ENCODE results near the gene ATP2C2.

ATP2C2 gene

DNA sequence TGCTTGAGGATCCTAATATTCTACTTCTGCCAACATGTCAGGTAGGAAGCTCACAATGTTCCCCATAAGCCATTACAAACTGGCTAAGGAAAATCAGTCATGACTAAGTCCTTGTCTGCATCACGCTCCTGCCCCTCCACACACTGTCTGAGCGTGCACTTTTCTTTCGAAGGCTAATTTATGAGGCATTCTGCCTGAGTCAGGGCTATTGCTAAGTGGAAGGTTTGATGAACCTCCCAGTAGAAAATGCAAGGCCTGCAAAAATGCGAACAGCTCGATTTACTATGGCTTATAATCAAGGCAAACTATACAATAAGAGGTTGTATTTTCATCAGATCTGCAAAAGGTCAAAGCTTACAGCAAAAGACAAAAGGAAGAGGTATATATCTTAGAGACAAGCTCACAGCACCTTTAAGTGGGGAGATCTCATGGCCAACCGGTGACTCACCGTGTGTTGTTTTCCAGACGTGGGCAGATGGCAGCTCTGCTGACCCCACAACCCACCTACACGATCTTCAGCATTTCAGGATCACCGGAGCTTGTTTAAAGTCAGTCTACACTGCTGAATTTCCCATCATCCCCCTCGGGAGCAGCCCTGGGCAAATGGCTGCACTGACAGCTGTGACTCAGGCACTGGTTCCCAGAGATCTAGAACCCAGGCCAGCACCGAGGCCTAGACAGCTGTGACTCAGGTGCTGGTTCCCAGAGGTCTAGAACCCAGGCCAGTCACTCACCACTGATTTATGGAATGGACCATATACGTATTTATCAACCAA lies 110.0 kb downstream of the ATP2C2 start:
- no peak for DNase-seq

DNA sequence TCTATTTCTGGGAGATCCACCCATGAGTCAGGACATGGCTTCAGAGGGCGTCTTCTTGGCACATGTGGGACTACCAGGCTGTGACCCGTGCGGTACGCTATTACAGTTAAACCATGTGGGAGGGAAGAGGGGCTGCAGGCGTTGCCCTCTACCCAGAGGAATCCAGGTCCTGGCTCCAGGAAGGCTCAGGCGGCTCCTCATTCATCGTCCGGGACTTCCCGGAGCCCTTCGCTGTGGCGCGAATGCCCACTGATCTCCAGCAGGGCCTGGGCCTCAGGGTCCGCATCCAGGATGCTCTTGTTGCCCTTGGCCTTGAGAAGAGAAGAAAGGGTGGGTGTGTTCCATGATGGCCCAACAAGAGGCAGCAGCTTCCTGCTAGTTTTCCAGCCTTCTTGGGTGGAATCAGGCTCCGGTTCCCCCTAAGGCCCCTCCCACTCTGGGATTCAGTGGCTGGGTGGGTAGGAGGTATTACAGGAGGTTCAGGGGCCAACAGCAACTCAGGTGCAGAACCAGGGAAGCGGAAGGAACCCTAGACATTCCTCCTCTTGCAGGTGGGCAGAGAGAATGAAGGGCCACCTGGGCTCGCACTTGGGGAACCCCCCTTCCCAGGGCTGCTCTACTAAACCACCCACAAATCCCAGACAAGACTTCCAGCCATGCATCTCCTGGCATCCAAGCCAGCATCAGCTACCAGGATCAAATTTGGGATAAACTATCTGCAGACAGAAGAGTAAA lies 111.5 kb downstream of the ATP2C2 start:
- DNase-seq: no peak

GRCh38 chr16:84481051-84481735 lies 112.9 kb downstream of the ATP2C2 start:
- no peak for DNase-seq

DNA sequence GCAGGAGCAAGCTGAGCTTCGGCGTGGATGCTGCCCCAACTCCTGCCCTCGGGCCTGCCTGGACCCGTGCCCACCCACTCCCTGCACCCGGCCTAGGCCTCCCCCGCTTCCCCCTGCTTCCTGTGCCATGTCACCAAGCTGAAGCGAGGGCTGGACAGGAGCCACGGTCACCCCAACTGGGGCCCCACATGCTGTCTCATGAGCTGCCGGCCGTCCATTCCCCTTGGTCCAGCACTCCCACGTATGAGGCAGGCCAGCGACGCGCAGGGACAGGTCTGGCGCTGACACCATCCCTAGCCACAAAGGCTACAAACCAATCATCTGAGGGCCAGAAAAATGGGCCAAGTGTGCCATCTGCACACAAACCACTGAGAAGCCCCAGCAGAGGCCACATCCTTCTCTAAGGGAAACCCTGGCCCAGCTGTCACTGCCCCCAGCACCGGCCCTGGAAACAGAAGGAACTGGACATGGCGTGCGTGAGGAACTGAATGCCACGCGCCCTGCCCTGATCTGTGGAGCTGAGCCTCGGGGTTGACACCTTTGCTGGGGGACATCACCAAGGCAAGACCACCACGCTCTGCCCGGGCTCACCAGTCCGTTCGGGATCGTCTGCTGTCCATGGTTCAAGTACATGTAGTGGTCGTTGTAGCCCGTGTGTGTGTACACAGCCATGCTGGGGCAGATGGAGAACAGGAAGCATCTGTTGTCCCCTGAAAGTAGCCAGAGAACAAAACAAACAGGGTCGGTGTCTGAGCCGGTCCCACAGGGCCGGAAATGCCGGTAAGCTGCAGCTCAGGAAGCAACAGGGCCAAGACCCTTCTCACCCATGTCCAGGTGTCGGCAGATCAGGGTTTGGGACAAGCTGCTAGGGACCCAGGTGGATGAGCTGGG lies 113.9 kb downstream of the ATP2C2 start:
- no peak for DNase-seq

- DNase-seq: no peak
Measured at GRCh38 chr16:84482951-84483881, 114.9 kb downstream of the ATP2C2 start.

DNA sequence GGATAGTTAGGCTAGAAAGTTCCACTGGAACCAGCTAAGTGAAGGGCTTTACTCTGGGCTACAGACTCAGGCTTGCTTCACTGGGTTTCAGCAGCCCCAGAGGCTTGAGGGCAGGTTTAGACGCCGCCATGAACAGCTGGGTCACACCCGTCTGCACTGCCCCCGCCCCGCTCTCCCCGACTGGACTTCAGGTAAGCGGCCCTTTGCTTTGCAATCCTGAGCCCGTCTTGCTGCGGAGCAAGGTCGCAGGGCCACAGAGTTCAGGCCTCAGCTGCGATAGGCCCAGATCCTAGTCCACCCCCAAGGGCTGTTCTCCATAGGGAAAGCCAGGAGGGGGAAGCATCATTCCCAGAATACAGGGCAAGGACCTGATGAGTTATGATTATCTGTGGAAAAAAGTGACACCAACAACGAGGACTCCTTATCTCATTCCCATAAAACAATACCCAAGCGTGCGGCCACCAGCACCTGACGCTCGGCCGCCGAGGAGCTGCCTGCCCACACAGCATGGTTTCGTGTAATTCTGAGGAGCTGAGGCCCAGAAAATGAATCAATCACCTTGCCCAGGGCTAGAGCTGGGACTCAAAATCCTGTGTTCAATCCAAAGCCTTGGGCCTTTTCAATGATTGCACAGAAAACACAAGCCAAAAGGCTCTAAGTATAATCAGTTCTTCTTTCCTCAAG lies 115.7 kb downstream of the ATP2C2 start:
- no peak for DNase-seq

DNA sequence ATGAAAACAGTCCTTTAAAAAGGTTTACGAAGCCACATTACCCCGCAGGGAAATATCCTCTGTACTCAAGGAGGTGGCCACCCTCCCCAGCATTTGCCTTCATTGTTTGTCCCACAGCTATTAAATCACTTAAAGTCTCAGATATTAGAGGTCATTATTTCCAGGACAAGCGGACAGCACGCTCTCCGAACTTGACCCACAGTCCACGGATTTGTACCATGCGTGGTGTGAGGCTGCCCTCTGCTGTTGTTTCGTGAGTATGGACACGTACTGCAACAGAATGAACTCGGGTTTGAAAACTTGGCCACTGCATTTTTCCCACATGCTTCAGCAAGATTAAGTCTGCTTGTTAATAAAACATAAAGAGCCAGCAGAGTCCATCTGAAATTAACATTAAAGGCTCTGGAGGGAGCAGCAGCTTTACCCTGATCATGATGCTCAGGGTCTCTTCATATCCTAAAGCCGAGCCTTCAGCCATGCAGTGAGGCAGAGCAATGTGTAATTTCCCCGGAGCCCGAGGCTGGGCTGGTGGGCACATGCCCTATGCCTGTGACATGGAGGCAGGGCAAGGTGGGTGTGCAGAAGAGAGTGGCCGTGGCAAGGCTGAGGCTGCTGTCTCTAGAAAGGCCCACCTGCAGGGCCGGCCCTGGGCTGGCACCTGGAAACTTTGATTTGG lies 116.4 kb downstream of the ATP2C2 start:
- DNase-seq: peak; percentile 41

GRCh38 chr16:84485255-84486010 lies 117.1 kb downstream of the ATP2C2 start:
- DNase-seq: no peak

DNA sequence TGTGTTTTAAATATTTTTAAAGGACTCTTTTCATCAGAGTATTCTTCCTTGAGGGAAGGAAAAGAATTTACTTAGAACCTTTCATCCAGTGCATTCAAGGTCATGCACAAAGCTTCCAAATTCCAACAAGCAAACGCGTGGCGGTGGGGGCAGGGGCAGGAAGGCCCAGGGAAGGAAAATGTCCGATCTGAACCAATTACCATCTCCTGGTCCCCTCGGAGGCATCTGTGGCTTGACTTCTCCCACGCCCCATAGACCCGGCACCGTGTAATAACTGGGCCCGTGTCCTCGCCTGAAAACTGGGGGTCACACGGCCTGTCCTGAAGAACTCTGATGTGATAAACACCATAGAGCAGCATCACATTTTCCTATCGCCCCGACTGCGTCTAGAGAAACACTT lies 117.8 kb downstream of the ATP2C2 start:
- no peak for DNase-seq

DNA sequence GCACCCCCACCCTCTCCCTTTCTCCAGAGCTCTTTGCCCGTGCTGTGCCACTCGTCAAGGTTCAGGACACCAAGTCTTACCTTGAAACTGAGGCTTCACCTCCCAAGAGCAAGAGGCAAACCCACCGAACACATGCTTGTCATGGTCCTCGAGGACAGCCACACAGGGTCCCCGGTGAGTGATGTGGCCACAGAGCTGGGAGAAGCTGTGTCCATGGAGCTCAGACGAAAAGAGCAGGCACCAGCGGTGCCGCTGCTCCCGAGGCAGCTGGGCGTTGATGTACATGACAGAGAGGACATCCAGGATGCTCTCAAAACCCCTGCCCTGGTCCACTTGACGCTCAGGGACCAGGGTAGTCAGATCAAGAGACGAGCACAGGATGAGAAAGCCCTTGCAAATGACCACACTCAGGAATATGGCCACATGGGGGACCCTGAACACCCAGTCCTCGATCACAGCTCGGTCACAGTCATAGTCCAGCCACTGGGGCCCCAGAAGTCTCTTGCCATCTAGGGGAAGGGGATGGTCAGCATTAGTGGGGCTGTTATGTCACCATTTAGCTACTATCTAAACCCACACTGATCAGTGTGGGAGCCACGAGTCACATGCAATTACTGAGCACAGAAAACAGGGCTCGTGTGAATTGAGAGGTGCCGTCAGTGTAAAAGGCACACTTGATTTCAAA lies 118.4 kb downstream of the ATP2C2 start:
- no peak for DNase-seq

- DNase-seq: no peak
Measured at GRCh38 chr16:84487358-84487757, 119.0 kb downstream of the ATP2C2 start.

- no peak for DNase-seq
Measured at GRCh38 chr16:84489131-84489530, 120.8 kb downstream of the ATP2C2 start.

- DNase-seq: no peak
Measured at GRCh38 chr16:84495506-84495905, 127.2 kb downstream of the ATP2C2 start.

DNA sequence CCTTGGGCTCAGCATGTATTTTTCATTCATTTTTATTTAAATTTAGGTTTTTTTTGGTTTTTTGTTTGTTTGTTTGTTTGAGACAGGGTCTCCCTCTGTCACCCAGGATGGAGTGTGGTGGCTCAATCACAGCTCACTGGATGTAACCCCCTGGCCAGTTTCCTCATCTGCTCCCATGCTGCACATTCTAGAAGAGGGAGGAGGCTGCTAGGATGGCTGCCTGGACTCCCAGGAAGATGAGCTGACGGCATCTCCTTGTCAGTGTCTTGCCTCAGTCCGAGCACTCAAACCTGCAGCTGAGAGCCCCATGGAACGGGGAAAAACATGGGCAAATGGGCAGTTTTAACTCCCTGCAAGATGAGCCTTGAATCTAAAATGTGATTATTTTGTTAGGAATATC lies 128.7 kb downstream of the ATP2C2 start:
- no peak for DNase-seq

DNA sequence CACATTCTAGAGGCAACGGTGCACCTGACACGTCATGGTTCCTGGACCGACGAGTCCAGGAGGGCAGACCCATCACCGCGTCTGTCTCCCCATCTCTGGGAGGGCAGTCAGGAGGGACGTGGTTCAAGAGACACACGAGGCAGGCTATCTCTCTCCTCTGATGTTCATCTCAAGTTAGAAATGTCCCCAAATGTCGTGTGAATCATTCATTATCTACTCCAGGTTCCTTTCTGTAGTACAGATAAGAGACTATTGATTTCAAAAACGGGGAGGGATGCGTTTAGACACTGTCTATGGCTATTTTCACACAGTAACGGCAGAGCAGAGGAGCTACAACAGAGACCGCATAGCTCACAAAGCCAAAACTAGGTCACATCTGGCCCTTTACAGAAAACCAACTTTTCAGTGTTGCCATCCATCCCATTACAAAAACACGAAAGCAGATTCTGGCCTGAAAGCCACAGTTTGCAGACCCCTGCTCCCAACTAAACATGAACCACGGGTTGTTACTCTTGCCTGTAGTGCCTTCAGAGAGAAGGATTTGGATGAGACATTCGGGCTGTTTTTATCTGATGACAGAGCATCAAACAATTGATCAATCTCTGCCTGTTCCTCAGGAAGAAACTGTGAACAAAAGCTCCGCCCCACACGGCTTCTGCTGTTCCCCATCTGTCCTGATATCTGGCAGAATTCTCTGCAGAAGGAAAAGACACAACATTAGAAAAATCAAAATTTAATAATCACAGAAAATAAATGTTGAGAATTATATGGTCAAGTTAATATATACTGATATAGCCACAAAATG lies 129.3 kb downstream of the ATP2C2 start:
- DNase-seq: no peak

GRCh38 chr16:84498223-84498610 lies 129.9 kb downstream of the ATP2C2 start:
- DNase-seq: no peak

DNA sequence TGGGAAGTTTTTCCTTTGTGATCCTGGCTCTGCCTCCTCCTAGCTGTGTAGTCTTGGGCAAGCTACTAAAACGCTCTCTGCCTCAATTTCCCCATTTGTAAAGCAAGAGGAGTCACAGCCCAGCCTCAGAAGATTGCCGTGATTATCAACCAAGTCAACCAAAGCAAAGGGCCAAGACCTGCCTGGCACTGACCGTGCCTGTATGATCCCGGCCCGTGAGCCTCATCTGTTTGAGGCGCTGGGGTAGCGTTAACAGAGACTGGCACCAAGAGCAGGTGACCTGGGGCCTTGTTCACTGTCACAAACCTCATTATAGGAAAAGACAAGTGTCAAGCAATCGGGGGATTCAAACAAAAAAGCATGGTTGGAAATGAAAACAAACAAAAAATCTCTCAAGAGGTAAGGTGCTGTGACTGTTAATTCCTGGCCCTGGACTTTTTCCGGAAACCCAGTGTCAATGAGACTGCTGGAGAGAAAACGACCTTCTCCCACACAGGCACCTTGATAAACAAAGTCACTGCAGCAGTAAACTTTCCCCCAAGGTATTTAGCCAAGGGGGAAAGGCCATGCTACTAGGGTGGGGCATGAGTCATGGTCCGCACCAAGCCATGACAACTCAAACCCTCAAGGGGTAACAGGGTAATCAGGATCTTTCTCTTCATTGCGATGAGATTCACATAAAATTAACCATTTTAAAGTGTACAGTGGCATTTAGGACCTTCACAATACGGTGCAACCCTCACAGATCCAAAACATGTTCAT lies 130.7 kb downstream of the ATP2C2 start:
- DNase-seq: no peak

Measured in RPMI8226 (cell line).